ENCODE results near the gene SPDYA.

Gene SPDYA

DNA sequence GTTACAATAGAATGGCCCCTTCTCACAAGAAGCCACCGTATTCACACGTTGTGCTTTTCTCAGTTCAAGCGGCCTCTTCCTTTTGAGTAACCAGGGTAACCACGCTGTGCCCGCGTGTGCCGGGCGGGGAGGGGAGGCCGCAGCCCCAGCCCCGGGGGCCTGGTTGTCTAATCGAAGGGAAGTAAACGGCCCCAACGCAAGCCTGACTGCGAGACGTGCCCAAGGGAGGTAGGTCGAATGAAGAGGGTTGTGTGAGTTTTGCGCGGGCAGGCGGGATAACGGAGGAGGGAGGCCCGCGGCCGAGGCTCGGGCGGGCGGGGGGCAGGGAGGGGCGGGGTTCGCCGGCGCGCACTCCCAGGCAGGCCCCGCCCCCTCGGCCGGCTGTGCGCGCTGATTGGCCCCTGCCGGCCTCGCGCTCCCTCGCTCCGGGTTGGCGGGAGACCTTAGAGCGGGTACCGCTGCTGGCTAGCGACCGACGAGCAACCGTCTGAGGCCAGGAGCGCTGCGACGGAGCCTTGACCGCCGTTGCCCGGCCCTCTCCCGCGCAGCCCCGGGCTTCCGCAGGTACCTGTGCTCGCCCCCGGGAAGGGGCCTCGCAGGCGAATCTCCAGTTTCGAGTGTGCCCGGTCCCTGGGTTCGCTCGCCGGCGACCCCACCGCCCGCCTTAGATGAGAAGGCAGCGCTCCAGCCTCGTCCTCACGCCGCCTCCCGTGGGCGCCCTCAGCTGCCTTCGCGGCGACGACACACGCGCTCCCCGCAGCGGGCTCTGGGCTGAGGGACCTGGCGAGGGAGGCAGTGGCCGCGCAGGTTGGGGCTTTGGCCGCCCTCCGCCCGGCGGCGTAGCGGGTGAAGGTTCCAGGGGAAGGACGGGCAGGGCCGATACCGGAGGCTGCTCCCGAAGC, at the start of gene SPDYA:
TSS of gene SPDYA (plus strand) at position 451 of the 902 bp plus-strand sequence. CDS start 5,181 bp downstream, outside the sequence.
- no peak for TF ChIP-seq ISL1 (CRISPR knock-in tag; IDR thresholded peaks at IDR 0.05)
- no peak for TF ChIP-seq ARNTL (CRISPR knock-in tag; IDR thresholded peaks at IDR 0.05; ENCODE audit: borderline replicate concordance, low read depth)
- TF ChIP-seq ZFP30 (CRISPR knock-in tag; IDR thresholded peaks at IDR 0.05), result no peak
- TF ChIP-seq, protein P1, sequence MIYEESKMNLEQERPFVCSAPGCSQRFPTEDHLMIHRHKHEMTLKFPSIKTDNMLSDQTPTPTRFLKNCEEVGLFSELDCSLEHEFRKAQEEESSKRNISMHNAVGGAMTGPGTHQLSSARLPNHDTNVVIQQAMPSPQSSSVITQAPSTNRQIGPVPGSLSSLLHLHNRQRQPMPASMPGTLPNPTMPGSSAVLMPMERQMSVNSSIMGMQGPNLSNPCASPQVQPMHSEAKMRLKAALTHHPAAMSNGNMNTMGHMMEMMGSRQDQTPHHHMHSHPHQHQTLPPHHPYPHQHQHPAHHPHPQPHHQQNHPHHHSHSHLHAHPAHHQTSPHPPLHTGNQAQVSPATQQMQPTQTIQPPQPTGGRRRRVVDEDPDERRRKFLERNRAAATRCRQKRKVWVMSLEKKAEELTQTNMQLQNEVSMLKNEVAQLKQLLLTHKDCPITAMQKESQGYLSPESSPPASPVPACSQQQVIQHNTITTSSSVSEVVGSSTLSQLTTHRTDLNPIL (CRISPR knock-in tag; IDR thresholded peaks at IDR 0.05; ENCODE audit: low read depth), result no peak
- TF ChIP-seq ZFP3 (CRISPR knock-in tag; IDR thresholded peaks at IDR 0.05), result no peak
- peak; percentile 63 for TF ChIP-seq GLIS3 (CRISPR knock-in tag; IDR thresholded peaks at IDR 0.05)
- TF ChIP-seq, protein P2, sequence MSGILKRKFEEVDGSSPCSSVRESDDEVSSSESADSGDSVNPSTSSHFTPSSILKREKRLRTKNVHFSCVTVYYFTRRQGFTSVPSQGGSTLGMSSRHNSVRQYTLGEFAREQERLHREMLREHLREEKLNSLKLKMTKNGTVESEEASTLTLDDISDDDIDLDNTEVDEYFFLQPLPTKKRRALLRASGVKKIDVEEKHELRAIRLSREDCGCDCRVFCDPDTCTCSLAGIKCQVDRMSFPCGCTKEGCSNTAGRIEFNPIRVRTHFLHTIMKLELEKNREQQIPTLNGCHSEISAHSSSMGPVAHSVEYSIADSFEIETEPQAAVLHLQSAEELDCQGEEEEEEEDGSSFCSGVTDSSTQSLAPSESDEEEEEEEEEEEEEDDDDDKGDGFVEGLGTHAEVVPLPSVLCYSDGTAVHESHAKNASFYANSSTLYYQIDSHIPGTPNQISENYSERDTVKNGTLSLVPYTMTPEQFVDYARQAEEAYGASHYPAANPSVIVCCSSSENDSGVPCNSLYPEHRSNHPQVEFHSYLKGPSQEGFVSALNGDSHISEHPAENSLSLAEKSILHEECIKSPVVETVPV (CRISPR knock-in tag; IDR thresholded peaks at IDR 0.05), result no peak
- TF ChIP-seq PPARA (CRISPR knock-in tag; IDR thresholded peaks at IDR 0.05; ENCODE audit: borderline replicate concordance), result no peak
- no peak for TF ChIP-seq RARB (CRISPR knock-in tag; IDR thresholded peaks at IDR 0.05)
- TF ChIP-seq, protein P3, sequence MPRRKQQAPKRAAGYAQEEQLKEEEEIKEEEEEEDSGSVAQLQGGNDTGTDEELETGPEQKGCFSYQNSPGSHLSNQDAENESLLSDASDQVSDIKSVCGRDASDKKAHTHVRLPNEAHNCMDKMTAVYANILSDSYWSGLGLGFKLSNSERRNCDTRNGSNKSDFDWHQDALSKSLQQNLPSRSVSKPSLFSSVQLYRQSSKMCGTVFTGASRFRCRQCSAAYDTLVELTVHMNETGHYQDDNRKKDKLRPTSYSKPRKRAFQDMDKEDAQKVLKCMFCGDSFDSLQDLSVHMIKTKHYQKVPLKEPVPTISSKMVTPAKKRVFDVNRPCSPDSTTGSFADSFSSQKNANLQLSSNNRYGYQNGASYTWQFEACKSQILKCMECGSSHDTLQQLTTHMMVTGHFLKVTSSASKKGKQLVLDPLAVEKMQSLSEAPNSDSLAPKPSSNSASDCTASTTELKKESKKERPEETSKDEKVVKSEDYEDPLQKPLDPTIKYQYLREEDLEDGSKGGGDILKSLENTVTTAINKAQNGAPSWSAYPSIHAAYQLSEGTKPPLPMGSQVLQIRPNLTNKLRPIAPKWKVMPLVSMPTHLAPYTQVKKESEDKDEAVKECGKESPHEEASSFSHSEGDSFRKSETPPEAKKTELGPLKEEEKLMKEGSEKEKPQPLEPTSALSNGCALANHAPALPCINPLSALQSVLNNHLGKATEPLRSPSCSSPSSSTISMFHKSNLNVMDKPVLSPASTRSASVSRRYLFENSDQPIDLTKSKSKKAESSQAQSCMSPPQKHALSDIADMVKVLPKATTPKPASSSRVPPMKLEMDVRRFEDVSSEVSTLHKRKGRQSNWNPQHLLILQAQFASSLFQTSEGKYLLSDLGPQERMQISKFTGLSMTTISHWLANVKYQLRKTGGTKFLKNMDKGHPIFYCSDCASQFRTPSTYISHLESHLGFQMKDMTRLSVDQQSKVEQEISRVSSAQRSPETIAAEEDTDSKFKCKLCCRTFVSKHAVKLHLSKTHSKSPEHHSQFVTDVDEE (CRISPR knock-in tag; IDR thresholded peaks at IDR 0.05), result peak; percentile 12; the same call in 1 of the 2 replicates
- TF ChIP-seq, protein P4, sequence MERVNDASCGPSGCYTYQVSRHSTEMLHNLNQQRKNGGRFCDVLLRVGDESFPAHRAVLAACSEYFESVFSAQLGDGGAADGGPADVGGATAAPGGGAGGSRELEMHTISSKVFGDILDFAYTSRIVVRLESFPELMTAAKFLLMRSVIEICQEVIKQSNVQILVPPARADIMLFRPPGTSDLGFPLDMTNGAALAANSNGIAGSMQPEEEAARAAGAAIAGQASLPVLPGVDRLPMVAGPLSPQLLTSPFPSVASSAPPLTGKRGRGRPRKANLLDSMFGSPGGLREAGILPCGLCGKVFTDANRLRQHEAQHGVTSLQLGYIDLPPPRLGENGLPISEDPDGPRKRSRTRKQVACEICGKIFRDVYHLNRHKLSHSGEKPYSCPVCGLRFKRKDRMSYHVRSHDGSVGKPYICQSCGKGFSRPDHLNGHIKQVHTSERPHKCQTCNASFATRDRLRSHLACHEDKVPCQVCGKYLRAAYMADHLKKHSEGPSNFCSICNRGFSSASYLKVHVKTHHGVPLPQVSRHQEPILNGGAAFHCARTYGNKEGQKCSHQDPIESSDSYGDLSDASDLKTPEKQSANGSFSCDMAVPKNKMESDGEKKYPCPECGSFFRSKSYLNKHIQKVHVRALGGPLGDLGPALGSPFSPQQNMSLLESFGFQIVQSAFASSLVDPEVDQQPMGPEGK (CRISPR knock-in tag; IDR thresholded peaks at IDR 0.05; ENCODE audit: borderline replicate concordance), result peak; percentile 54; the same call in 1 of the 2 replicates
- ATAC-seq, result peak; percentile 90

DNA sequence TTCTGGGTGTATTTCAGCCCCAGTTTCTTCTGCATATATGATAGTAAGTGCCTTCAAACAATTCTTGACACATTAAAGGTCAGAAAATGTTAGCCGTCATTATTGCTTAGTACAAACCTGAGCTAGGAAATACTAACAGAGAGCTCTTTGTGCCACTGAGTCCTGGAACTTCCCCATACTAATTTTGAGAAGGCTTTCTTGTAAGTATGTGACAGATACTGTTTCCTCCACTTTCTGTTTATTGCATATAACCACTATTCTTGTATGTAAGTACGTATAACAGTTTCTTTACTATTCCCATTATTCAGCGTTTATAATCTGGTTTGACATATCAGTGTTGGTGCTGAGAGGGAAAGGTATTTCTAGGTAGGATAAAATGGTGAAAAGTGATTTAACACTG, 49.2 kb upstream of the SPDYA start:
- ATAC-seq, result no peak
- TF ChIP-seq PPARA (CRISPR knock-in tag; IDR thresholded peaks at IDR 0.05; ENCODE audit: borderline replicate concordance), result no peak
- TF ChIP-seq ZNF70 (CRISPR knock-in tag; IDR thresholded peaks at IDR 0.05), result no peak
- no peak for TF ChIP-seq ARNTL (CRISPR knock-in tag; IDR thresholded peaks at IDR 0.05; ENCODE audit: borderline replicate concordance, low read depth)
- TF ChIP-seq ZC3H10 (CRISPR knock-in tag; IDR thresholded peaks at IDR 0.05), result no peak
- no peak for TF ChIP-seq TCF4 (CRISPR knock-in tag; IDR thresholded peaks at IDR 0.05; ENCODE audit: borderline replicate concordance)
- TF ChIP-seq, protein P4 (CRISPR knock-in tag; IDR thresholded peaks at IDR 0.05; ENCODE audit: borderline replicate concordance), result no peak
- no peak for TF ChIP-seq BACH2 (CRISPR knock-in tag; IDR thresholded peaks at IDR 0.05; ENCODE audit: borderline replicate concordance)
- TF ChIP-seq CSDC2 (CRISPR knock-in tag; IDR thresholded peaks at IDR 0.05), result no peak
- no peak for TF ChIP-seq TOX (CRISPR knock-in tag; IDR thresholded peaks at IDR 0.05; ENCODE audit: borderline replicate concordance)
- no peak for TF ChIP-seq ISL1 (CRISPR knock-in tag; IDR thresholded peaks at IDR 0.05)
- TF ChIP-seq ZFP30 (CRISPR knock-in tag; IDR thresholded peaks at IDR 0.05), result no peak
- no peak for TF ChIP-seq ESRRG (CRISPR knock-in tag; IDR thresholded peaks at IDR 0.05)
- TF ChIP-seq ZFP3 (CRISPR knock-in tag; IDR thresholded peaks at IDR 0.05), result no peak

Measured in SK-N-SH treated with all-trans-retinoic acid at 6 μM for 48 hours (cell line).